Neural progenitor cell (in vitro differentiated cells): ENCODE data around the gene STK4. TPM values are rescaled to one million over a fixed set of nuclear protein-coding genes. Genes with fewer than 3 reads are reported as not detected.

ENCODE experiments used
- DNase-seq: peaks from one replicate; pipeline ENCODE4 v3.0.0-alpha.2; 2016; ENCODE audit warnings: low spot score
- H2AFZ ChIP-seq: fragments of 200-600 bp; sonication (generic); replicated peaks from 2 replicates; pipeline ENCODE4 v1.6.1; 2016; ENCODE audit warnings: antibody characterized with exemption
- H3F3A ChIP-seq: fragments of 200-600 bp; sonication (generic); 2 replicates; pipeline ENCODE4 v1.6.1; 2016; ENCODE audit warnings: antibody characterized with exemption, low read depth
- H3K27ac ChIP-seq: fragments of 200-600 bp; sonication (generic); 2 replicates; pipeline ENCODE4 v1.5.1; 2016; ENCODE audit warnings: mild to moderate bottlenecking
- H3K27me3 ChIP-seq: fragments of 200-600 bp; sonication (generic); 2 replicates; pipeline ENCODE4 v1.6.1; 2016; ENCODE audit warnings: mild to moderate bottlenecking, moderate library complexity
- H3K36me3 ChIP-seq: fragments of 200-600 bp; sonication (generic); 2 replicates; pipeline ENCODE4 v1.5.1; 2016
- H3K4me1 ChIP-seq: fragments of 200-600 bp; sonication (generic); 2 replicates; pipeline ENCODE4 v1.6.1; 2016; ENCODE audit warnings: mixed run types
- H3K4me2 ChIP-seq: fragments of 200-600 bp; sonication (generic); 2 replicates; pipeline ENCODE4 v1.6.1; 2016
- H3K4me3 ChIP-seq: fragments of 200-600 bp; sonication (generic); 2 replicates; pipeline ENCODE4 v1.5.1; 2016
- H3K79me2 ChIP-seq: fragments of 200-600 bp; sonication (generic); 2 replicates; pipeline ENCODE4 v1.6.1; 2016; ENCODE audit warnings: low read depth
- H3K9ac ChIP-seq: fragments of 200-600 bp; sonication (generic); 2 replicates; pipeline ENCODE4 v1.6.1; 2016
- H3K9me3 ChIP-seq: fragments of 200-600 bp; sonication (generic); 2 replicates; pipeline ENCODE4 v1.5.1; 2016; ENCODE audit warnings: low read depth
- H4K20me1 ChIP-seq: fragments of 200-600 bp; sonication (generic); 2 replicates; pipeline ENCODE4 v1.6.1; 2016; ENCODE audit warnings: low read depth
- H3K27ac Mint-ChIP-seq: 3 replicates; pipeline ENCODE4 v1.8.0; 2021; ENCODE audit warnings: mixed read lengths
- H3K27me3 Mint-ChIP-seq: 2 replicates; pipeline ENCODE4 v1.8.0; 2022; ENCODE audit warnings: low read depth, mild to moderate bottlenecking, inconsistent platforms, moderate library complexity, mixed read lengths; ENCODE audit not compliant: insufficient read depth
- H3K36me3 Mint-ChIP-seq: 3 replicates; pipeline ENCODE4 v1.8.0; 2021; ENCODE audit warnings: mixed read lengths
- H3K4me1 Mint-ChIP-seq: 3 replicates; pipeline ENCODE4 v1.8.0; 2021; ENCODE audit warnings: mixed read lengths
- H3K4me3 Mint-ChIP-seq: 3 replicates; pipeline ENCODE4 v1.8.0; 2021; ENCODE audit warnings: mild to moderate bottlenecking, moderate library complexity, mixed read lengths
- H3K9me3 Mint-ChIP-seq: 3 replicates; pipeline ENCODE4 v1.8.0; 2020; ENCODE audit warnings: mixed read lengths
- CTCF ChIP-seq: fragments of 200-600 bp; sonication (generic); IDR thresholded peaks from 2 replicates; pipeline ENCODE4 v1.5.1; 2017; ENCODE audit warnings: antibody characterized with exemption, mild to moderate bottlenecking
- EZH2 ChIP-seq: fragments of 200-600 bp; sonication (generic); IDR thresholded peaks from 2 replicates; pipeline ENCODE4 v1.6.1; 2017; ENCODE audit warnings: antibody characterized with exemption, mild to moderate bottlenecking, moderate library complexity
- EZH2phosphoT487 ChIP-seq: fragments of 200-600 bp; sonication (generic); IDR thresholded peaks from 2 replicates; pipeline ENCODE4 v1.6.1; 2017; ENCODE audit warnings: antibody characterized with exemption
- total RNA-seq: library from RNA; depleted of rRNA; stranded (reverse); fragments of >200 nt; gene quantifications from 2 replicates; pipeline ENCODE4 v1.2.3, GENCODE V29; 2015; ENCODE audit warnings: low replicate concordance

STK4 gene
- total RNA-seq, 1 donor from 2014 or later = 46.1 TPM

DNA sequence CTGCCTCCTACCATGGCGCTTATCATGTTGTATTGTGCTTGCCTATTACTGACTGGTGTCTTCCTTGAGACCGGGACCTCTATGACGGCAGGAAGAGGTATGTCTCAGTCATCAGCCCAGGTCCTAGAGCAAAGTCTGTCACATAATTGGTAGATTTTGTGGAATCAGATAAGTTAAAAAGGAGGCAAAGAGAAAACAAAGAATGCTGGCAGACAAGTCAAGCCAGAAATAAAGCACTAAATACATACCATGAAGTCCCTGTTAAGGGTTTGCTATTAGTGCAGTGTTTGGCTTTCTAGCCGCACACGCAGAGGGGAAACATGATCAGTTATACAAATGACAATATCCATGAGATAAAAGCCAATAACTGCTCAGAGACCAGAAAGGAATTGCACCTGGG lies 12.1 kb upstream of the STK4 start:
- peaks cover 35% of the 10 kb centered on the region for H3K36me3 Mint-ChIP-seq

DNA sequence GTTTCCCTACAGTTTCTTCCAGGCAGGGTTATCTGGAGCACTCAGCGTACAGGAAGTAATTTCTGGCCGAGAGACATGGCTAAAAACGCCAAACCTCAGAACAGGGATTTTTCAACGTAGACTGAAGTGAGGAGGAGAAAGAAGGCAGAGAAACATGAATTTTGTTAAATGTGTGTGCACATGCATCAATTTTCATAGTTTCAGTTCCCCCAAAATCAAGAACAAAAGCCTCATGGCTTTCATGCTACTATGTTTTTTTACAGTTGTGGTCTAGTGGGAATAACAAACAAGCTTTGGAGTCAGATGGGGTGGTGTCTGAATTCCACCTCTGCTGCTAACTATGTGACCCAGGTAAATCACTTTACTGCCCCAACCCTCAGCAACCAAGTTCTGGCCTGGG lies 11.0 kb upstream of the STK4 start:
- Histone ChIP-seq H3K27ac (no peak overlapping the region), H4K20me1 (peaks cover 14% of the 10 kb centered on the region), H3K27me3 (no peaks in the 10 kb centered on the region), H3K4me3 (no peak overlapping the region), H3K79me2 (peaks cover 31% of the 10 kb centered on the region), H3K4me2 (no peak overlapping the region), H3K9ac (no peak overlapping the region), H3K36me3 (no peaks in the 10 kb centered on the region), H3F3A (no peaks in the 10 kb centered on the region), H3K4me1 (peaks cover 13% of the 10 kb centered on the region), H3K9me3 (no peaks in the 10 kb centered on the region), H2AFZ (no peak overlapping the region)
- no peak overlapping the region for H3K4me3 Mint-ChIP-seq
- H3K27ac Mint-ChIP-seq = no peak overlapping the region
- H3K4me1 Mint-ChIP-seq = peaks cover 16% of the 10 kb centered on the region
- no peak for DNase-seq
- H3K27me3 Mint-ChIP-seq = no peaks in the 10 kb centered on the region
- TF ChIP-seq CTCF (no peak), EZH2phosphoT487 (no peak), EZH2 (no peak)
- peaks cover 30% of the 10 kb centered on the region for H3K36me3 Mint-ChIP-seq
- H3K9me3 Mint-ChIP-seq = no peaks in the 10 kb centered on the region

More for the DNA sequence above, 12.1 kb upstream of the STK4 start:
- Histone ChIP-seq H4K20me1 (peaks cover 12% of the 10 kb centered on the region), H3F3A (no peaks in the 10 kb centered on the region), H3K9me3 (no peaks in the 10 kb centered on the region), H3K4me2 (no peak overlapping the region), H2AFZ (no peak overlapping the region), H3K27me3 (no peaks in the 10 kb centered on the region), H3K27ac (no peak overlapping the region), H3K4me3 (no peak overlapping the region), H3K36me3 (no peaks in the 10 kb centered on the region), H3K4me1 (peaks cover 11% of the 10 kb centered on the region), H3K9ac (no peak overlapping the region), H3K79me2 (peaks cover 22% of the 10 kb centered on the region)
- Mint-ChIP-seq H3K27ac (no peak overlapping the region), H3K27me3 (no peaks in the 10 kb centered on the region), H3K4me1 (peaks cover 11% of the 10 kb centered on the region), H3K9me3 (no peaks in the 10 kb centered on the region), H3K4me3 (no peak overlapping the region)
- TF ChIP-seq CTCF (no peak), EZH2 (no peak), EZH2phosphoT487 (no peak)
- no peak for DNase-seq

DNA sequence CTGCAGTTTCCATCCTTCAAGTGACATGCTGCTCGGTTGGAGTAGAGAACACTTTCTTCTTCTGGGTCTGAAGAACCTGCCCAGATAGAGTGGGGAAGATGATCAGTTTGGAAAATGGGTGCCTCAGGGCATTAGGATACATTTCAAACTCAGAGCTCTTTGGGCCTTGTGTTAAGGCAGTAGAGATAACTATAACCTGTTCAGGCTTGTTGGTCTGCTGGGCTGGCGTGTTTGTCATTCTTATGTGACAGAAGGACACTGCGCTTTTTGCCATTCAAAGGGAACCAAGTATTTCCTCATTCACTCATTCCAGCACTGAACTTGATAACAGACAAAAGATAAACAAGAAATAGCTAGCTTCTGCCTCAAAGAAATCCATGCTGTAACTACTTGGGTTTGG lies 9.9 kb upstream of the STK4 start:
- Histone ChIP-seq H3F3A (peaks cover 2% of the 10 kb centered on the region), H3K4me1 (peaks cover 16% of the 10 kb centered on the region), H3K9me3 (no peaks in the 10 kb centered on the region), H3K79me2 (peaks cover 31% of the 10 kb centered on the region), H3K27ac (no peak overlapping the region), H4K20me1 (peaks cover 14% of the 10 kb centered on the region), H3K9ac (no peak overlapping the region), H3K27me3 (no peaks in the 10 kb centered on the region), H3K36me3 (no peaks in the 10 kb centered on the region), H3K4me3 (no peak overlapping the region), H2AFZ (no peak overlapping the region), H3K4me2 (no peak overlapping the region)
- no peak for DNase-seq
- Mint-ChIP-seq H3K4me3 (no peak overlapping the region), H3K36me3 (peaks cover 30% of the 10 kb centered on the region), H3K27me3 (no peaks in the 10 kb centered on the region), H3K27ac (no peak overlapping the region), H3K9me3 (no peaks in the 10 kb centered on the region), H3K4me1 (peaks cover 27% of the 10 kb centered on the region)
- TF ChIP-seq CTCF = no peak
- TF ChIP-seq EZH2phosphoT487 = no peak
- TF ChIP-seq EZH2 = no peak
